ENCODE results near the gene ZNF462. TPM values are rescaled to one million over a fixed set of nuclear protein-coding genes. Genes with fewer than 3 reads are reported as not detected.

ZNF462 gene
- total RNA-seq, 1 experiment from 2014 or later: 8.2 TPM

DNA sequence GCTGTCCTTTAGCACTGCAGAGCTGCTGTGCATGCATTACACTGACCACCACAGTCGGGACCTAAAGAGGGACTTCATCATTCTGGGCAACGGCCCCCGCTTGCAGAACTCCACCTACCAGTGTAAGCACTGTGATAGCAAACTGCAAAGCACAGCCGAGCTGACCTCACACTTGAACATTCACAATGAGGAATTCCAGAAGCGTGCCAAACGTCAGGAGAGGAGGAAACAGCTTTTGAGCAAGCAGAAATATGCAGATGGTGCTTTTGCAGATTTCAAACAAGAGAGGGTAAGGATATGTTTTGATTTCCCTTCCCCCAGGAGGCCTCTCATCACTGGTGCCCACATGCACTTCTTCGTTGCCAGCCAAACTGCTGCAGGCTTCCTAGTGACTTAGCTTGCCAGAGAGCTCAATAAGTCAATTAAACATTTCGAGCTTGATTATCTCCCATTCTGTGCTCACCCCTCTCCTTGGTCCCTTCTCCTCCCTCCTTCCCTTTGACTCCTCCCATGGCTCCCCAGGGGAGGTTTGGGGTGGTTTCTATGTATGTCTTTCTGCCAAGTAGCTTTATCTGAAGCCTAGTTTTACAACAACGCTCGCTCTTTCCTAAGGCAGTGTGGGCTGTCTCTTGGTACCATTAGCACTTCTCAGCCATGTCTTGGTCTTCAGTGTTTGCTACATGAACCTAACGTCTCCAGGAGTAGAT is 66.7 kb downstream of the ZNF462 start:
- no peak for DNase-seq (ENCODE audit: low spot score)

DNA sequence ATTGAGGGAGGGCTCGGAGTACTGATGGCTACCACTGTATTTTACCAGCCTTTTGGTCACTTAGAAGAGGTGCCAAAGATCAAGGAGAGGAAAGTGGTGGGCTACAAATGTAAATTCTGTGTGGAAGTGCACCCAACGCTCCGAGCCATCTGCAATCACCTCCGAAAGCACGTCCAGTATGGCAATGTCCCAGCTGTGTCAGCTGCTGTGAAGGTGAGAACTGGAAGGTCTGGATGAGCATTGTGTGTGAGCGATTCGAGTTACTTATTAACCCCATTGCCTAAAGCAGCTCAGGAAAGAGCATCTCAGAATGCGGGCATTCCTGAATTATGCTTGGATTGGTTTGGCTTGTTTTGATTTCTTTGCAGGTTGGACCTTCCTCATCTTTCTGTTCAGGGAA is 67.5 kb downstream of the ZNF462 start:
- DNase-seq (ENCODE audit: low spot score): no peak

DNA sequence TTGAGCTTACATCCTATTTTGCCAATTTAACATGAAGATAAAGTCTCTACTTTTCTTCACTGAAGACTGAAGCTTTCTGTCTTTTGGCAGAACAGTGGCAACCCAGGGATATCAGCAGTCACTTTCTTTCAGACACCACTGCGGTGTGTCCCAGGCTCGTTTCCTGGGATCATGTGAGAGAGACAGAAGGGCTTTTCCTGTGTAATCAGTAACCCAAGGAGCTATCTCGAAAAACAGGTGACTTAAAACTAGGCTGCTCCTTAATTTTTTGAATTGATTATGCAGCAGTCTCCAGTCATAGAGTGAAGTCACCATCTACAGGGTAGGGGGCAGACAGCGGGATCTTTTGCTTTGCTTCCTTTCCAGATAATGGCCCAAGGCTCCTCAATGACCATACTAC is 68.5 kb downstream of the ZNF462 start:
- no peak for DNase-seq (ENCODE audit: low spot score)

DNA sequence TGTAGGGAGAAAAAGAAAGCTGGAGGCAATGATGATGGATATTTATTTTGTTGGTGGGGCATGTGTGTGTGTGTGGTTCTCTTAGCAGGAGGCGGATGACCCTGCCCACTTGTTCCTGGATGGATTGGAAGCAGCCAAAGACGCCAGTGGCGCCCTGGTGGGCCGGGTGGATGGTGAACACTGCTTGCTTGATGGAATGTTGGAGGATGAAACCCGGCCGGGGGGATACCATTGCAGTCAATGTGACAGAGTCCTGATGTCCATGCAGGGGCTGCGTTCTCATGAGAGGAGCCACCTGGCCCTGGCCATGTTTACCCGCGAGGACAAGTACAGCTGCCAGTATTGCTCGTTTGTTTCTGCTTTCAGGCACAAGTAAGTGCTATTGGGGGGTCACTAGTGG is 69.2 kb downstream of the ZNF462 start:
- DNase-seq (ENCODE audit: low spot score): no peak

DNA sequence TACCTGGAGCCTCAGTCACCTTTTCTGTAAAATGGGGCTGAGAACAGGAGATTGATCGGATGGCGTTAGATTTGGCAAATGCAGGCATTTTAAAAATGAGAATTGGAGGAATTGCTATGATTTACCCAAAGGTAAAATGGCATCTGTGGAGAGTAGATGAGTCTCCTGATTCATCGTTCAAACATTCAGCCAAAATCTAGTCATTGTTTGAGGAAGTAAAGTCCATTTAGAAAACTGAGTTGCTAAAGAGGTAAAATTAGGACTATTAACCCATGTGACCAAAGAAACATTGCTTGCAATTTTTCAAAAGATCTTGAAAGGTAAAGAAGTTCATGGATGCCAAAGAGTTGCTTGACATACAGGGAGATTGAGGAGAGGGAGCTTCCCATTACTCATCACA is 69.7 kb downstream of the ZNF462 start:
- no peak for DNase-seq (ENCODE audit: low spot score)

DNA sequence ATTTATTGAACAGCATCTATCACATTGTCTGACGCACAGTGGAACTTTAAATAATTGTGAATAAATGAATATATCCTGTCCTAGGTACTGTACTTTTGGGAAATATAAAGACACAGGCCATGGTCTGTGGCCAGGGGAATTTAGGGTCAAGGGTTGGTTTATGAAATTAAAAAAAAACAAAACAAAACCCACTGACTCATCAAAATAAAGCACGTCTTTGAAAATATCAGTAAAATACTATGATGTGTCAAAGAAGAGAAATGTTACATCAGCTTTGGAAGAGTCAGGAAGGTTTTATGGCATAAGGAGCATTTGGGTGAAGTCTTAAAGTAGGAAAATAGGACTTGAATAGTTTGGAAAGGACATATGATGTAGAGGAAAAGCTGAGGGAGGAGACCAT is 70.5 kb downstream of the ZNF462 start:
- no peak for DNase-seq (ENCODE audit: low spot score)

DNA sequence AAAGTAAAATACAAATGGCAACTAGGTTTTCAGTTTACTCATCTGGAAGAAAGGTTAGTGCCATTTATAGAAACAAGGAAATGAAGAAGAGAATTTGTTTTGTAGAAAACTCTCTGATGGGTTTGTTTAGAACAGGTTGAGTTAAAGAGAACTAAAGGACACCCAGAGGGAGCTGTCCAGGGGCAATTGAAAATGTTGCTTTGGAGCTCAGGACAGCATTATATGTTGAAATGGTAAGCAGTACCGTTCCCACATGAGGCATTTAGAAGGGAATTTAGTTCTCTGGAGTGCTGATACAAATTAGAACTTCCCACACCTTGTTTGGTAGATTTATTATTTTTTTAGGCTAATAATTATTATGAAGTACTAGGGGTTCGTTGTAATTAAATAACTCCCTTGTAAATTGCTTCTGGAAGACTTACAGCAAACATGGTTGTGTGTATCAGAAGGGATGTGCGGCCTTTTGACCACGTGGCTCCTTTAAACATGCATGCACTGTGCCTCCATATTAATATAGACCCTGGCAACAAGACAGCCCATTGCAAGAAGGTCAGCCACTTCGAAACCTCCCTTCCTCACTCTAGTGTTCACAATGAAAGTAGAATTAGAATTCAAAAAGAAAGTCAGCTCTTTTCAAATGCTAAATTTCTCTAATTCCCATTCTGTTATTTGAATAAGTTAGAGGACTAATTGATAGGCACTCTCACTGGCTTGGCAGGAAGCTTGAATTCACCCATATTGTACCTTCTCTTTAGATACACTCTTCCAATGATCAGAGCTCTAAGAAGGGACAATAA is 71.7 kb downstream of the ZNF462 start:
- DNase-seq (ENCODE audit: low spot score): no peak

DNA sequence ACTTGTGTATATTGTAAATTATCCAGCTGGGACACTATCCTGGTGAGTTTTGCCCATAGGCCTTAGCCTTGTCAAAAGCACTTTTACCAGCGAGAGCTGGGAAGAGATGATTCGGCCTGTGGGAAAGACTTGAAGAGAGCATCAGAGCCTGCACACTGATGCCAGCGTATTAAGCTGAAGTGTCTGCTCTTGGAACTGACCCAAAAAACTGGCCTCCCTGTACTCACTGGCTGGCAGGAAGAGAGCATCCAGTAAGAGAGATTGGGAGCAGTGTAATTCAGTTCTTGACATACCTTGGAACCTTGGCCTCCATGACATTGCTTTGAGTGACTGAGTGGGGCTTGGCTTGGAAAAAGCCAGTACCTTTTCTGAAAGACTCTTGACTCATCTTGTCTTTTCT is 73.7 kb downstream of the ZNF462 start:
- DNase-seq (ENCODE audit: low spot score): no peak

DNA sequence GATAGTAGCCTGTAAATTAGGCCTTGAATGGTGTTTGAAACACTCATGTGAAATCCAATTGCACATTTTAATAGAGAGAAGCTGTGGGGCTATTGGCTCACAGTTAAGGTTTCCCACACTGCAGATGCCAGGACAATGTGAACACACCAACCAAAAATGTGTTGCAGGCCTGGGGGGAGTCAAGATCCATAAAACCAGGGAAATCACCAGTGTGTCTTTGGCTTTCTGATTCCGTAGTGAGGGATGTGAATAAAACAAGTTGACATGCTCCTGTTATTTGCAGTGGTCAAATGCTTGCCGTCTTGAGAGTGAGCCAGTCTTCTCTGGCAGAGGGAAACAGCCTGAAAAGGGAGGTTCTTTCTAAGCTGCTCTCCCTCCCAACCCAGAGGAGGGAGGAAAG is 79.0 kb downstream of the ZNF462 start:
- no peak for DNase-seq (ENCODE audit: low spot score)

DNA sequence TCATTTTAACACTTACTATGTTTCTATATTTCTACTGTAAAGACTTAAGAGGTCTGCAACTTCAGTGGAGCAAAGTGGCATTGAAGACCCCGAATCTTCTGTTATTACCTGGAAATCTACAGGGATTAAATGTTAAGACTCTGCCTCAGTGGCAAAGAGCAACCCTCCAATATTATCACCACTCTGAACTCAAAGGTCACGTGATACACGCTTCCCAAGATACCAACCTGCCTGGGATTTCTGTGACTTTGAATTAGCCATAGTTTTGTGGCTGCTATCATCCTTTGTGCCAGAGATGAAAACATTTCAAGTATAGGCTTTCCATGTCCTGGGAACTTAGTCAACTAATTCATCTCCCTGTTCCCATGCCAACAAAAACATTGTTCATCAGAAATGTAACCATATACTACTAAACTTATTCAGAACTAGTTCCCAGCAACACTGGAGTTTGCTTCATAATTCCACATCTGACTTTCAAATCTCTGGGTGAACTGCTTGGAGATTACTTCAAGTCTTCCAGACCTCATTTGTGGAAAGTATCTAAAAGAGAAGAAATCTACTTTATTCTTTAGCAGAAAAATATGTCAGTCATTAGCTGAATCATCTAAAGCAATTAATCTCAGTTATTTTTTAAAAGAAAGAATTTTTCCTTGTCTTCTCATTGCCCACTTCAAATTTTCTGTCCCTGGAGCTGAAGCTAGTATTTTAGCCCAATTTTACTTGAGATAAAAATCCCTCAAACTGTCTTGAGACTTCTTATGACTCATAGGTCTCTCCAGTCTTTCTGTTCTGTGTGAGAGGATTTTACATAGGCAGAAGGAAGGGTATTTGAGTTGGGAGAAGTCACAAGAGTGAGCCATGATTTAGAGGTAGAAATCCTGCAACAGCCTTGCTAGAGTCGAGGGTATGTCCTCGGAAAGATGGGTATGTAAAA is 83.0 kb downstream of the ZNF462 start:
- DNase-seq (ENCODE audit: low spot score): no peak

DNA sequence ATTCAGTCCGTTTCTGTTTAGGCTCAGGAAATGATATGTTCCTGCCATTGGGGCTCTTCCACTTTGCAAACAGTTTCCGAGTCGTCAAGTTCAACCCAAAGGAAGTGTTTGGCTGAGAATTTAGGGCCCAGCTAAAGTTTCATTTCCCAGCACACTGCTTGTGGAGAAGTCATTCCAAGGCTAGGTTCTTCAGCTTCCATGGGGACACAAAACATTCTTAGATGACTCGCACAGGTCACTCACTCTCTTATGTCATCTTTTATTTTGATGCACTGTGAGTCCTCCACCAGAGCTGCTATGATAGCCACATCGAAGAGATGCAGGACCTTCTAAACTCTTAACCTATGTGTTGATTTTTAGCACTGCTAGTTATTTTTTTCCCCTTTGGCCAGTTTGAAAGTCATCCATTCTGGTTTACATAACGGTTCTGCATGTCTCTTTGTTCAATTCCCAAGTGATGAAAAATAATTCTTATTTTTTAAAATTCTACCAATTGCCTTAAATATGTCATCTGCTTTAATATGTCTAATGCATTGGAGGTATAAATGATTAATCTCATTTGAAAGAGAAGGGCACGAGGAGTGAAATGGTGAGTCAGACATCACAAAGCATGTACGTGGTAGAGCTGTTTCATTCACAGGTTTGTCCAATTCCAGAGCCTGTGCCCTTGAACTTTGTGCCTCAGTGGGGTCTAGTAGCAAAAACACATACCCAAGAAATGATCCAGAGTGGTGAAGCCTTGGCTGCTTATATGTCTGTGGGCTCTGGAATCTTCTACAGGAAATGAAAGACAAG is 84.3 kb downstream of the ZNF462 start:
- no peak for DNase-seq (ENCODE audit: low spot score)

DNA sequence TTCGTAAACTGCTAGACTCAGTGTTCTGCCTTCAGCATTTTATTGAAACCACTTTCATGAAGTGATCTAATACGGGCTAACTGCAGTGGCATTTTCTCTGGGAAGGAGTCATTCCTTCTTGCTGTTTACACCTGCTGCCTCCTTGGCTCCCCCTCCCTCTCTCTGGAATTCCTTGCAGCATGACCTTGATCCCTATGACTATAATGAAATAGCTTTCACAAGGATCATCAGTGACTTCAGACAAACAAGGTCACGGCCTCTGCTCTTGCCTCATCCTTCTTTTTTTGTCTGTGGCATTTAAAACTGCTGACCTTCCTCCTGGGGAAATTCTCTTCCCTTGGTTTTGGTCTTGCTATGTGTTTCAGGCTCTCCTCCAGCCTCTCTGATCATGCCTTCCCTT is 90.2 kb downstream of the ZNF462 start:
- DNase-seq (ENCODE audit: low spot score): no peak

DNA sequence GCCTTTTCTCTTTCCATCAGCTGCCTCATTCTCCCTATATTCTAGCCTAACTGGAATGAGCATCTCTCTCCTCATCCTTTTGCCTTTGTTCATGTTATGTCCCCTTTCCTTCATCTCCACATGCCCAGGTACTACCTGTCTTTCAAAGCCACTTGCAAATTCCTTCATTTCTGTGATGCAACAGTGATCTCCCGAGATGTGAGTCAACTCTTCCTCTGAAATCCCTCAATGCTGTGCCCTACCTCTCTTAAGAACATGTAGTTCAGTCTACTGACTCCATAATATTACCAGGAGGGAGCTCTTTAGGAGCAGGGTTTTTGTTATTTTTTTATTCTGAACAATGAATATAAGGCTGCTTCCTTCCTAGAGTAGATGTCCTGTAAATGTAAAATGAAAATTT is 91.6 kb downstream of the ZNF462 start:
- no peak for DNase-seq (ENCODE audit: low spot score)

DNA sequence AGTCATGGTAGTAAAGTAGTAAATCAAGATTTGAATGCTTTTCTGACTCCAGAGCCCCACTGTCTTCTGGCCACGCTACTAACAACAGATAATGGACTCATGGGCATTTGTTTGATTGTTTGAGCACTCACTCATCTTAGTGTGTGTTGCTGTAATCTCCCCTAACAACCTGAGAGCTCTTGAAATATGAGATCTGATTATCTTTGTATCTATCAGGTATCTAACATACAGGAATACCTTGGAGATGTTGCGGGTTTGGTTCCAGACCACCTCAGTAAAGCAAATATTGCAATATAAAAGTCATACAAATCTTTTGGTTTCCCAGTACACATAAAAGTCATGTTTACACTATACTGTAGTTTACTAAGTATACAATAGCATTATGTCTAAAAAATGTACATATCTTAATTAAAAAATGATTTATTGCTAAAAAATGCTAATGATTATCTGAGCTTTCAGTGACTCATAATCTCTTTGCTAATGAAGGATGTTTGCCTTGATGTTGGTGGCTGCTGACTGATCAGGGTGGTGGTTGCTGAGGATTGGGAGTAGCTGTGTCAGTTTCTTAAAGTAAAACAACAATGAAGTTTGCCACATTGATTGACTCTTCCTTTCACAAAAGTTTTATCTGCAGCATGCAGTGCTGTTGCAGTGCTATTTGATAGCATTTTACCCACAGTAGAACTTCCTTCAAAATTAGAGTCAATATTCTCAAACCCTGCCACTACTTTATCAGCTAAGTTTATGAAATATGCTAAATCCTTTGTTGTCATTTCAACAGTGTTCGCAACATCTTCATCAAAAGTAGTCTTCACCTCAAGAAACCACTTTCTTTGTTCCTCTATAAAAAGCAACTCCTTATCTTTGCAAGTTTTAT is 92.2 kb downstream of the ZNF462 start:
- no peak for DNase-seq (ENCODE audit: low spot score)

DNA sequence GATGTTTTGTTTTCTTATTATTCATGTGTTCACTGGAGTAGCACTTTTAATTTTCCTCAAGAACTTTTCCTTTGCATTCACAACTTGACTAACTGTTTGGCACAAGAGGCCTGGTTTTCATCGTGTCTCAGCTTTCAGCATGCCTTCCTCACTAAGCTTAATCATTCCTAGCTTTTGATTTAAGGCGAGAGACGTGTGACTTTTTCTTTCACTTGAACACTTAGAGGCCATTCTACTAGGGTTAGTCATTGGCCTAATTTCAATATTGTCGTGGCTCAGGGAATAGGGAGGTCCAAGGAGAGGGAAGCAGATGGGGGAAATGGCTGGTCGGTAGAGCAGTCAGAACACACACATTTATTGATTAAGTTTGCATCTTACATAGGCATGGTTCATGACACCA is 94.0 kb downstream of the ZNF462 start:
- DNase-seq (ENCODE audit: low spot score): no peak

DNA sequence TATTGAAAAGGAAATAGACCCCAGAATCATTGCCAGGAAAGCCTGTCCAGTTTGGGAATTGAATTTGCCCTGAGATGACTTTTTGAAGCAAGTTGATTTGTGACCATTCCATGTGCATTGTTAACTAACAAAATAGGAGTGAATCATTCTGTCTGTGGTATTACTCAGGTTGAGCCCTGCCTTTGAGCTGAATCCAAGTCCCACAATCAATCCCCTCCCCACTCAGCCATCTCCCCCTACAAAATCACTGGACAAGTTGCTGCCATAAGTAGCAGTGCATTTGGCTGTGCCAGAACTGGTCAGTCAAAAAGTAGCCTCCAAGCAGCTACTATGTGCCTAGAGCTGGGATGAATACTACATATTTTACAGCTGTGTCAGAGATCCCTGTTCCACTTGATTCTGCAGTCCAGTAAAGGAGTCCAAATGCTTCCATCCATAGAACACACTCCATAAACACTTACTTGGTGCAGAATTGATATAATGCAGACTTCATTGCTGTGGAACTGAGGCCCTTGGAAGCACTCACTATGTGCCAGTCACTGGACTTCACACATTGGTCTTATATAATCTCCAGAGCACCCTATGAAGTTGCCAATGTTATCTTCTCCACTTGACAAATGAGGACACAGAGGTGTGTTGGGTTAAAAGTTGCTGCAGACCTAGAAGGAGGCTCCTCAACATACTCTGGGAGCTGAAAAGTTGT is 96.1 kb downstream of the ZNF462 start:
- no peak for DNase-seq (ENCODE audit: low spot score)

DNA sequence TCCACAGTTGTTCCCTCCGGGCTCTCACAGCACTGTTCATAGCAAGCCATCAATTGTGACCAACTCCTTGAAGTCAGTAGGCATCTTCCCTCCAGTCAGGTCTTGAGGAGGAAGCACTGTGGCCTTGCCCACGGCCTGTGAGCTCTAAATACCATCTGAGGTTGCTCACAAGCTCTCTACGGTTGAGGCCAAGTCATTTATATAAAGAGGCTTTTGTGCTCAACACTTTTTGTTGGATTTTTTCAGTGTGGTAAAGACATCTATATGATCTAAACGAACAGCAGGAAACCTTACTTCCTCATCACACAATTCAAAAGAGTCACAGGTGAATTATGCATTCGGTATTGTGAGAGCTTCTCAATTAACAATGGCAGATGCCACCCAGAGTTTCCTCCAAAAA is 97.3 kb downstream of the ZNF462 start:
- no peak for DNase-seq (ENCODE audit: low spot score)

DNA sequence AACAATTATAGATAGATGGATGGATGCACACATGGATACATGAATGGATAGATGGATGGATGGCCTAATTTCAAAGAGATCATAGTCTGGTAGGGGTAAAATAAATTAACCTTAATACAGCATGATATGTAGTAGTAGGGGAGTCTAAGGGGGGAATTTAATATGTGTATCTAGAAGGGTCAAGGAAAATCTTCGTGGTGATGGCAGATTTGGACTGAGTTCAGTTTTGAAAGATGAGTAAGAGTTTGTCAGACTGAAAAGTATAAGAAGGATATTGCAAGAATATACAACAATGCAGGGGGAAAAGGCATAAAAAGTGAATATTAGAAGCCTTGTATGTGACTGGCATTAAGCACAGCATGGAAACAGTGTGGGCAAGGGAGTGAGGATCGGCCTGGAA is 98.7 kb downstream of the ZNF462 start:
- no peak for DNase-seq (ENCODE audit: low spot score)

DNA sequence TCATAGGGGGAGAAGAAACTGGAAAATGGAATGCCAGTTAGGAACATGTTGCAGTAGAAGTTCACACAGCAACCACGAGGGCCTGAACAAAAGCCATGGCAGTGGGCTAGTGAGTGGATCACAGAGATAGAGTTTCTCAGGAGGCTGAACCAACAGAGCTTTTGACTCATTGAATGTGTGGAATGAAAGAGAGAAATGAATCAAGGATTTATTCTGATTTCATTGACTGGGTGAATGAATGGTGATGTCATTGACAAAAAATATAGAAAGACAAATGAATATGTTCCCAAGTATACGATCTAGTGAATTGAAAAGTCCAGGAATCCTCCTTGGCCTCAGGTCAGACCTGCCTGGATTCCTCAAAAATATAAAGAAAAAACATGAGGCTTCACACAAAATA is 99.2 kb downstream of the ZNF462 start:
- no peak for DNase-seq (ENCODE audit: low spot score)
